GM12878 (cell line): ENCODE results near the gene AP4E1. TPM values are rescaled to one million over a fixed set of nuclear protein-coding genes. Genes with fewer than 3 reads are reported as not detected.

Source experiments
- ATAC-seq: fragments of 200-7000 bp; cut with Tn5 transposase; 3 replicates; pipeline ENCODE4 v1.9.1; 2020; ENCODE audit warnings: mild to moderate bottlenecking, moderate library complexity
- BruUV-seq: library from RNA; stranded (reverse); fragments of 400-500 nt; replicated peaks from 2 replicates; lab custom pipeline; 2021; lab: Mats Ljungman, UMichigan
- CTCF ChIA-PET: fragments of 300-600 bp; sonication (Branson Sonifier 250); formaldehyde crosslinking; extraction: SDS; loops from one replicate; lab custom pipeline; 2021; ENCODE audit warnings: inconsistent platforms; lab: Yijun Ruan, JAX
- POLR2A ChIA-PET: fragments of 350-600 bp; formaldehyde crosslinking; extraction: SDS; loops from one replicate; lab custom pipeline; 2021; ENCODE audit warnings: inconsistent platforms; lab: Charles Lee
- RAD21 ChIA-PET: fragments of 300-600 bp; sonication (Branson Sonifier 250); formaldehyde crosslinking; loops from one replicate; lab custom pipeline; 2023; ENCODE audit warnings: antibody characterized with exemption; ENCODE audit not compliant: unreplicated experiment; lab: Charles Lee
- SMC1A ChIA-PET: fragments of 300-600 bp; sonication (Branson Sonifier 250); formaldehyde crosslinking; loops from one replicate; lab custom pipeline; 2023; ENCODE audit not compliant: unreplicated experiment, uncharacterized antibody; lab: Charles Lee
- DNase-seq: peaks from one replicate; pipeline ENCODE4 v3.0.0-alpha.2; 2011; ENCODE audit warnings: low read depth, low spot score
- FAIRE-seq: peaks from 3 replicates; lab custom pipeline; 2011; peaks lifted over from hg19 to GRCh38; lab: Jason Lieb, UNC
- H2AFZ ChIP-seq: 2 replicates; pipeline ENCODE4 v1.6.0; 2011; ENCODE audit warnings: low read depth, low read length, control low read depth; ENCODE audit not compliant: control insufficient read depth
- H3K27ac ChIP-seq: 2 replicates; pipeline ENCODE4 v1.5.1; 2011; ENCODE audit warnings: control low read depth; ENCODE audit not compliant: control insufficient read depth, insufficient read depth
- H3K27me3 ChIP-seq, 2 experiments: replicated peaks in 1 of 2; 2 replicates each; pipeline versions ENCODE4 v1.6.0 to v1.6.1; 2011; ENCODE audit warnings: low read length in 1 of 2; ENCODE audit not compliant: control insufficient read depth in 2 of 2, insufficient read depth in 2 of 2
- H3K36me3 ChIP-seq, 2 experiments: 2 replicates each; pipeline ENCODE4 v1.5.1; 2011; ENCODE audit warnings: low read length in 1 of 2; ENCODE audit not compliant: control insufficient read depth in 2 of 2, insufficient read depth in 2 of 2
- H3K4me1 ChIP-seq: 2 replicates; pipeline ENCODE4 v1.6.1; 2011; ENCODE audit warnings: mild to moderate bottlenecking, low read length, moderate library complexity, mixed read lengths; ENCODE audit not compliant: control insufficient read depth, insufficient read depth
- H3K4me2 ChIP-seq: 2 replicates; pipeline ENCODE4 v1.6.0; 2011; ENCODE audit warnings: control low read depth; ENCODE audit not compliant: control insufficient read depth, insufficient read depth
- H3K4me3 ChIP-seq: fragments of 200-600 bp; sonication (generic); 2 replicates; pipeline ENCODE4 v1.5.1; 2016
- H3K79me2 ChIP-seq: 2 replicates; pipeline ENCODE4 v1.6.0; 2011; ENCODE audit warnings: low read length; ENCODE audit not compliant: control insufficient read depth, insufficient read depth
- H3K9ac ChIP-seq: 2 replicates; pipeline ENCODE4 v1.8.0; 2011; ENCODE audit warnings: low read length, control low read depth, mixed read lengths; ENCODE audit not compliant: control insufficient read depth, insufficient read depth
- H3K9me3 ChIP-seq: replicated peaks from 3 replicates; pipeline ENCODE4 v1.5.1; 2011; ENCODE audit warnings: mild to moderate bottlenecking, low read length; ENCODE audit not compliant: control insufficient read depth, insufficient read depth
- H4K20me1 ChIP-seq: 2 replicates; pipeline ENCODE4 v1.6.0; 2011; ENCODE audit not compliant: control insufficient read depth, insufficient read depth
- SP1 ChIP-seq: IDR thresholded peaks from one replicate; pipeline ENCODE4 v1.6.1; 2011; ENCODE audit warnings: low read depth, low read length
- SPI1 ChIP-seq: IDR thresholded peaks from 2 replicates; pipeline ENCODE4 v1.6.1; 2011; ENCODE audit warnings: low read depth, mild to moderate bottlenecking, low read length, moderate library complexity, borderline replicate concordance; ENCODE audit not compliant: insufficient read depth
- ZNF384 ChIP-seq: IDR thresholded peaks from 2 replicates; pipeline ENCODE4 v1.6.1; 2012; ENCODE audit warnings: low read depth, mild to moderate bottlenecking, low read length, improper control_type of control experiment, borderline replicate concordance
- WGBS: methylation state at CpG from one replicate; pipeline ENCODE4 v1.1.6; 2016; ENCODE audit warnings: low lambda C conversion rate; ENCODE audit not compliant: insufficient replicate concordance, insufficient coverage; ENCODE audit errors: missing lambda C conversion rate; 5-methylcytosine and 5-hydroxymethylcytosine counted together
- in situ Hi-C: fragments of 300-500 bp; cut with MboI; formaldehyde crosslinking; loops from 9 replicates; pipeline ENCODE4 v1.14.3; 2018; ENCODE audit warnings: mixed read lengths
- intact Hi-C: fragments of 100-400 bp; cut with micrococcal nuclease; formaldehyde crosslinking; loops from one replicate; pipeline ENCODE4 v1.14.2; 2022; ENCODE audit not compliant: unreplicated experiment
- polyA plus RNA-seq, 11 experiments: library from polyadenylated mRNA; depleted of rRNA in 4 of 11; unstranded in 6 of 11; stranded (reverse) in 5 of 11; fragments of >200 nt; fragmentation: Nextera tagmentation in 4 of 11; fragmentation: Illumina TruSeq in 1 of 11; extraction: Ambion mirVana in 4 of 11; extraction: Trizol in 1 of 11; gene quantifications; 1 replicate in 1 of 11; 2 replicates in 10 of 11; pipeline versions ENCODE4 v1.2.1 to v1.2.3, GENCODE V29; 2011 to 2016; ENCODE audit warnings: inconsistent platforms in 2 of 11, missing spikeins in 2 of 11, low read depth in 1 of 11
- total RNA-seq, 4 experiments: library from RNA; depleted of rRNA in 3 of 4; stranded (reverse); fragments of >200 nt in 3 of 4; fragmentation: Illumina TruSeq in 1 of 4; extraction: Trizol in 1 of 4; gene quantifications; 2 replicates each; pipeline versions ENCODE4 v1.2.1 to v1.2.3, GENCODE V29; 2013 to 2021
- TF ChIP-seq, protein P1 (sequence below): IDR thresholded peaks from 2 replicates; pipeline ENCODE4 v1.6.1; 2012; ENCODE audit warnings: low read length, inconsistent platforms
- TF ChIP-seq, protein P2 (sequence below): fragments of 150-350 bp; IDR thresholded peaks from 2 replicates; pipeline ENCODE4 v1.6.1; 2014; ENCODE audit warnings: mild to moderate bottlenecking, low read depth, low read length

The AP4E1 gene
- total and polyA plus RNA-seq, 10 of the 15 experiments (the other 5 are each of a cell fraction or from before 2014, with no cell fraction given), result 1.2 to 11.4 (median 6.7) TPM

DNA sequence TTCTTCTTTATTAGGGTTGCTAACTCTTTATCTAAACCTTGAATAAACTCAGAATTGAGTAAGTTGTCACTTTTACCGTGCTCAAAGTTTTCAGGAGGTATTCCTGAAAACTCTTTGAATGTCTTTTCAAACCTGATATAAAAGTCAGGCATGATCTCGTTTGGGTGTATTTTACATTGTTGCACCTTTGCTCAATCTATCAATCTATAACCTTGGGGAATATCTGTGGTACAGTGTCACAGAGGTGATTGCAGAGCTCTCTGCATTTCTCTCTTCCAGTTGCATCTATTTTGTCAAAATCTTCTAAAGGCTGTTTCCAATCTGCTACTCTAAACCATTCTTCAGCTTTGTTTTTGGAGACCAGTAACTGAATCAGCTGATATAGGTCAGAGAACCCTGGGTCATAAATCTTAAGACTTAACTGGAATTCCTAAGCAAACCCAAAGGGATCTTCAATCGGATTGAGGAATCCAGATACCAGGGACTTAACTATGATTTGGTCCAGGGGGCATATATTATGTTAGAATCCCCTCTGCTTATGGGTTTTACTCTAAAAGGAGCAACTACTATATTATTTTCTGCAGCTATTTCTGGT, 35.6 kb upstream of the AP4E1 start:
- Histone ChIP-seq H3K4me3 (no peak overlapping the region), H4K20me1 (no peaks in the 10 kb centered on the region), H3K36me3 (no peaks in the 10 kb centered on the region), H2AFZ (no peak overlapping the region), H3K27me3 (no peaks in the 10 kb centered on the region), H3K9me3 (no peaks in the 10 kb centered on the region), H3K9ac (no peak overlapping the region), H3K4me2 (no peak overlapping the region), H3K4me1 (peaks cover 7% of the 10 kb centered on the region)
- ChIA-PET CTCF (interaction anchor here (0.7 to 5.0 kb wide), 6 partner anchors 8 to 233 kb away, joined by 3 to 56 read pairs (median 14); no protein-coding TSS in a partner anchor), RAD21 (interaction anchor here (1.9 to 2.7 kb wide), 3 partner anchors 13 to 197 kb away, joined by 7 to 17 read pairs (median 9); no protein-coding TSS in a partner anchor), POLR2A (interaction anchor here (1.3 kb wide), 1 partner anchor 9 kb away, joined by 3 read pairs; no protein-coding TSS in a partner anchor)
- DNase-seq, result no peak
- ATAC-seq, result no peak
- intact Hi-C loops, result no loop called here
- FAIRE-seq, result no peak
- 80% methylated on average over 3 of the region's 3 CpGs for WGBS
- in situ Hi-C loops, result no loop called here
- no peak for TF ChIP-seq SPI1
- no peak for TF ChIP-seq ZNF384
- TF ChIP-seq, protein P1, sequence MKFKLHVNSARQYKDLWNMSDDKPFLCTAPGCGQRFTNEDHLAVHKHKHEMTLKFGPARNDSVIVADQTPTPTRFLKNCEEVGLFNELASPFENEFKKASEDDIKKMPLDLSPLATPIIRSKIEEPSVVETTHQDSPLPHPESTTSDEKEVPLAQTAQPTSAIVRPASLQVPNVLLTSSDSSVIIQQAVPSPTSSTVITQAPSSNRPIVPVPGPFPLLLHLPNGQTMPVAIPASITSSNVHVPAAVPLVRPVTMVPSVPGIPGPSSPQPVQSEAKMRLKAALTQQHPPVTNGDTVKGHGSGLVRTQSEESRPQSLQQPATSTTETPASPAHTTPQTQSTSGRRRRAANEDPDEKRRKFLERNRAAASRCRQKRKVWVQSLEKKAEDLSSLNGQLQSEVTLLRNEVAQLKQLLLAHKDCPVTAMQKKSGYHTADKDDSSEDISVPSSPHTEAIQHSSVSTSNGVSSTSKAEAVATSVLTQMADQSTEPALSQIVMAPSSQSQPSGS, result no peak
- TF ChIP-seq, protein P2, sequence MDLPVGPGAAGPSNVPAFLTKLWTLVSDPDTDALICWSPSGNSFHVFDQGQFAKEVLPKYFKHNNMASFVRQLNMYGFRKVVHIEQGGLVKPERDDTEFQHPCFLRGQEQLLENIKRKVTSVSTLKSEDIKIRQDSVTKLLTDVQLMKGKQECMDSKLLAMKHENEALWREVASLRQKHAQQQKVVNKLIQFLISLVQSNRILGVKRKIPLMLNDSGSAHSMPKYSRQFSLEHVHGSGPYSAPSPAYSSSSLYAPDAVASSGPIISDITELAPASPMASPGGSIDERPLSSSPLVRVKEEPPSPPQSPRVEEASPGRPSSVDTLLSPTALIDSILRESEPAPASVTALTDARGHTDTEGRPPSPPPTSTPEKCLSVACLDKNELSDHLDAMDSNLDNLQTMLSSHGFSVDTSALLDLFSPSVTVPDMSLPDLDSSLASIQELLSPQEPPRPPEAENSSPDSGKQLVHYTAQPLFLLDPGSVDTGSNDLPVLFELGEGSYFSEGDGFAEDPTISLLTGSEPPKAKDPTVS, result no peak
- no peak for TF ChIP-seq SP1
- TF ChIP-seq, all 136 proteins: peak for 0
- Histone ChIP-seq H3K27ac (no peak overlapping the region), H3K79me2 (no peaks in the 10 kb centered on the region)
- SMC1A ChIA-PET, result interaction anchor here (1.1 to 5.1 kb wide), 4 partner anchors 14 to 197 kb away, joined by 3 to 43 read pairs (median 14); no protein-coding TSS in a partner anchor
- no TSS peak for BruUV-seq
